Stimulated activated CD8-positive, alpha-beta memory T cell treated with anti-CD3 and anti-CD28 coated beads, Interleukin-7, amount 100 ng/mL, for 4 hours (primary cell): ENCODE measurements around the gene KRTAP7-1.

Experiments used
- DNase-seq, 2 donors: peaks; one replicate each; pipeline ENCODE4 v3.0.0-alpha.2; 2020; ENCODE audit warnings: low read depth in 2 of 2

Gene KRTAP7-1, protein sequence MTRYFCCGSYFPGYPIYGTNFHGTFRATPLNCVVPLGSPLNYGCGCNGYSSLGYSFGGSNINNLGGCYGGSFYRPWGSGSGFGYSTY

DNA sequence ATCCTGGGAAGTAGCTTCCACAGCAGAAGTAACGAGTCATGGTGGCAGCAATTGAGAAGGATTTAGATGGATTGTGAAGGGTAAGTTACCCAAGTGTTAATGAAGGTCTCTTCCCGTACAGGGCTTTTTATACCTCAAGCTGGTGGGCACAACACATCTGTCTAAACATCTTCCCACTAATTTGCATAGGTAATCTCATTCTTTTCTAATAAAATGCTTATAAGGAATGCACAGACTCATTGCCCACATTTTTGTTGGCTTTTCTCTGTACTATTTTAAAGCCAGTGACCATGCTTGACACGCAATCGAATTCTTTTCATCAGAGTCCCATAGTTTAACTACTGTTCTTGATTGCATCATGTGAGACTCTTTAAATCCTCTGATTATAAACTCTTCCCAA is at the start of gene KRTAP7-1:
Gene KRTAP7-1 (minus strand): TSS at position 101 of the 400 bp plus-strand sequence. CDS start 61 bp downstream, at position 40.
- DNase-seq, result no peak

DNA sequence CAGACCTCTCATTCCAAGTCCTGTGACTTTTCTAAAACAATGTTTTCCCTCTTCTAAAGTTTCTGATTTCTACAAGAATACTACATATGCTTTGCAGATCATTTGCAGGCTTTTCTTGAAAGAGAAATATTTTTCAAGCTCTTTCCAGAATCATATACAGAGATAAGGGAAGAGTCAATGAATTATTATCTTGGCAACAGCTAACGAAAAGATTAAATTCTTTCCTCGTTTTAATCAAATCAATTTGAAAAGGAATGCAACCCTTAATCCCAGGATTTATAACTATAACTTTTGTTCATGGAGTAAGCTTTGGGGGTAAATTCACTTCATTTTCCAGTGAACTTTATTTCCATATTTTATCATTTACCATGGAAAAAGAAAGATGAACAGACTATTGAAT is 45.0 kb upstream of the KRTAP7-1 start:
- DNase-seq, result no peak

DNA sequence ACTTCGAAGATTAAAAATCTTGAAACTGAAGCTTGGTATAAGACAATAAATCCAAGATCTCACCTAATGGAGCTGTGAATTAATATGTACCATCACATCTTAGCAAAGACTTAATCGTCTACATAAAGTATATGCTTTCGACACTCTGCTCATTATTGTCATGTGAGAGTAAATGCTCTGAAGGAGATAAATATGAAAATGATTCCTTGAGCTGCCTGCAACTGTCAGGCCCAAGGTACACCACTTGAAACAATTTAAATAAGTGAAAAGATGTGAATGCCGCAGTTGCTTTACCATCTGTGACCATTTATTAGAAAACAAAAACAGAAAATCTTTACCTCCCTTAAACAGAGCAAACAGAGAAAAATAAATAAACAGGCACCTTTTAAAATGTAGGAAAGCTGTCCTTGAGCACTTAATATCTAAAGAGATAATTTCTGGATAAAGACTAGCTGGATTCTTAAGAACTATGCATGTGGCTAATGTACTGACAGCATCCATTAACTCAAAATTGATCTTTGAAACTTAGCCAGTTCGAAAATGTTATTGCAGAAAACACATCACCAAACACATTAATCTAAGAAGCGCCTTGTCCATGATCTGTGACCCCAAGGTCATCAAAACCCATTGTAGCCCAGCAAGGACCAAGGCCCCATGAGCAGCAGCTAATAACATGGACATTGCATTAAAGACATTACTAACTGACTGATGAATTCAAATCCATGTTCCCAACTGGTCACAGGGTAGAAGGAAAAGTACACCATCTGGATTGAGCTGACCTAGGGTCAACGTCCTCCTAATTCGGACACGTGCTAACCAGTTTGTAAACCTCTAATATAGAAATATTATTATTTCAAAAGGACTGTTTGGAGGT is 18.3 kb upstream of the KRTAP7-1 start:
- no peak for DNase-seq

- DNase-seq, result no peak
Observed at GRCh38 chr21:30842990-30843389, 13.4 kb upstream of the KRTAP7-1 start.

DNA sequence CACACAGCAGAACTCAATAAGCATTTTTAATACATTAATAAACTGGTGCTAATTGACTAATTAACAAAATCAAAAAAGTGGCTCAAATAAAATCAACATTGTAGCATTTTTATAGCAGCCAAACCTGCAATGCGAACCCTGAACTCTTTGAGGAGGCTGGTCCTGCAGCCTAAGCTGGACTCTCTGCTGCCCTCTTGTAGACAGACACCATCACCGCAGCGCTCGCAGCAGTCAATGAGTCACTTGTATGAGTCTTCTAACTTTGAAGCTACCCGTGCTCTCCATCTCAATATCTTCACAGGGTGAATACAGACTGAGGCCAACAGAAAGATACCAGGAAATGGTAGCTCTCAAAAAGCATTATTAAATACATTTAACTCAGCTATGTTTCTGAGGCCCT is 9.7 kb upstream of the KRTAP7-1 start:
- DNase-seq, result peak; percentile 1 to 8

DNA sequence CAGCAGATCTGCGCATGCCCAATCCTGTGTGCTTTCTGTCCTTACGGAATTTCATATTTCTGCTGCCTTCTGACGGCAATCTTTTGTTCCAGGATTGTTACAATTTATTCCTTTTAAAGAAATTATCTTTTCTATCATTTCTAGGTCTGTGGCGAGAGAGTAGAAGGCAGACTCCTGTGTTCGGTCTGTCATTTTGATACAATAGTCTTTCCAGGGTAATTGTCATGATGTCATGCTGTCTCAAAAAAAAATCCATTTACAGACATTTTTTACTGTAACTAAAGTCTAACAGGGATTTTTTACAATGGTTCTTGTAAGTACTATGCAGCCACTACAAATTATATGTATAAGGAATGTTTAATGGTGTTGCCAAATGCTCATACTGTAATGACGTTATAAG is 9.0 kb upstream of the KRTAP7-1 start:
- no peak for DNase-seq

GRCh38 chr21:30831194-30831765 is 1.7 kb upstream of the KRTAP7-1 start:
- DNase-seq, result no peak

- no peak for DNase-seq
Observed at GRCh38 chr21:30818837-30819610, 10.5 kb downstream of the KRTAP7-1 start.

- no peak for DNase-seq
Observed at GRCh38 chr21:30813174-30813573, 16.4 kb downstream of the KRTAP7-1 start, which contains the start of gene KRTAP8-1. KRTAP8-1 (minus strand) TSS chr21:30813274; CDS start chr21:30813220, 54 bp downstream.

DNA sequence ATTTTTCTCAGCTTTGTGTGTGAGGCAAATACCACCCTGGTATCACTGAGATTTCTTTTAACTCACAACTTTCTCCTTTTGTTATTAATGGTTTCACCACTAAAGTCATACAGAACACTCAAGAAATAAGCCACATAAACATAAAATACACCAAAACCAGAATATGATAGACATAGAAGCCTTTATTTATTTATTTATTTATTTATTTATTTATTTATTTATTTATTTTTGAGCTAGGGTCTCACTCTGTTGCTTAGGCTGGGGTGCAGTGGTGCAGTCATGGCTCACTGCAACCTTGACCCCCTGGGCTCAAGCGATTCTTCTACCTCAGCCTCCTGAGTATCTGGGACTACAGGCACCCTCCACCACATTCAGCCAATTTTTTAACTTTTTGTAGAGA is 29.0 kb downstream of the KRTAP7-1 start:
- DNase-seq, result no peak

- no peak for DNase-seq
Observed at GRCh38 chr21:30793581-30794314, 35.8 kb downstream of the KRTAP7-1 start.

- DNase-seq, result no peak
Observed at GRCh38 chr21:30779249-30779648, 50.3 kb downstream of the KRTAP7-1 start.
